HEK293 (cell line): ENCODE results near the gene KIRREL3.

Experiments used
- CTCF ChIA-PET: fragments of 350-600 bp; formaldehyde crosslinking; extraction: SDS; loops from one replicate; lab custom pipeline; 2021; ENCODE audit warnings: antibody characterized with exemption; lab: Yijun Ruan, JAX
- POLR2A ChIA-PET: fragments of 300-600 bp; formaldehyde crosslinking; extraction: SDS; loops from one replicate; lab custom pipeline; 2020; ENCODE audit warnings: antibody characterized with exemption, inconsistent platforms; lab: Yijun Ruan, JAX
- H3K27ac ChIP-seq: fragments of 200-500 bp; sonication (Bioruptor generic); 2 replicates; pipeline ENCODE4 v1.5.1; 2014; ENCODE audit warnings: low read depth, low read length, control low read depth, inconsistent platforms; ENCODE audit errors: extremely low read depth
- H3K36me3 ChIP-seq, 2 experiments: fragments of 200-500 bp in 1 of 2; sonication (Bioruptor generic) in 1 of 2; 1 replicate in 1 of 2; 2 replicates in 1 of 2; pipeline ENCODE4 v1.5.1; 2014 to 2017; ENCODE audit warnings: inconsistent platforms in 2 of 2, low read length in 2 of 2; ENCODE audit not compliant: control insufficient read depth in 2 of 2, insufficient read depth in 1 of 2
- H3K4me1 ChIP-seq: fragments of 200-500 bp; sonication (Bioruptor generic); 2 replicates; pipeline ENCODE4 v1.5.1; 2014; ENCODE audit warnings: mild to moderate bottlenecking, low read length, inconsistent platforms; ENCODE audit not compliant: control insufficient read depth, insufficient read depth
- H3K4me3 ChIP-seq: 2 replicates; pipeline ENCODE4 v1.5.1; 2011; ENCODE audit warnings: low read depth, mild to moderate bottlenecking, control low read depth, low read length, moderate library complexity
- H3K9me3 ChIP-seq: fragments of 200-500 bp; sonication (Bioruptor generic); 2 replicates; pipeline ENCODE4 v1.5.1; 2014; ENCODE audit warnings: low read depth, low read length, inconsistent platforms; ENCODE audit not compliant: control insufficient read depth, insufficient read depth
- INSM2 ChIP-seq: fragments of 450-650 bp; formaldehyde crosslinking; IDR thresholded peaks from 2 replicates; pipeline ENCODE4 v1.5.1; 2016; ENCODE audit warnings: missing biosample characterization, missing genetic modification characterization
- KLF1 ChIP-seq: fragments of 450-650 bp; formaldehyde crosslinking; IDR thresholded peaks from 2 replicates; pipeline ENCODE4 v1.5.1; 2016; ENCODE audit warnings: missing biosample characterization, missing genetic modification characterization
- KLF10 ChIP-seq: fragments of 450-650 bp; IDR thresholded peaks from 2 replicates; pipeline ENCODE4 v1.5.1; 2018; ENCODE audit warnings: missing biosample characterization, mild to moderate bottlenecking, missing genetic modification characterization
- KLF7 ChIP-seq: fragments of 450-650 bp; formaldehyde crosslinking; IDR thresholded peaks from 2 replicates; pipeline ENCODE4 v1.5.1; 2016; ENCODE audit warnings: missing biosample characterization, missing genetic modification characterization, borderline replicate concordance
- PRDM10 ChIP-seq: fragments of 450-650 bp; formaldehyde crosslinking; IDR thresholded peaks from 2 replicates; pipeline ENCODE4 v1.5.1; 2016; ENCODE audit warnings: missing biosample characterization, missing genetic modification characterization
- PRDM4 ChIP-seq: fragments of 450-650 bp; formaldehyde crosslinking; IDR thresholded peaks from 2 replicates; pipeline ENCODE4 v1.5.1; 2017; ENCODE audit warnings: missing biosample characterization, missing genetic modification characterization
- TSHZ1 ChIP-seq: fragments of 450-650 bp; formaldehyde crosslinking; IDR thresholded peaks from 2 replicates; pipeline ENCODE4 v1.5.1; 2016; ENCODE audit warnings: missing biosample characterization, missing genetic modification characterization, borderline replicate concordance
- ZBTB20 ChIP-seq: fragments of 450-650 bp; formaldehyde crosslinking; IDR thresholded peaks from 2 replicates; pipeline ENCODE4 v1.5.1; 2016; ENCODE audit warnings: missing biosample characterization, missing genetic modification characterization
- ZBTB26 ChIP-seq: fragments of 450-650 bp; formaldehyde crosslinking; optimal IDR thresholded peaks from 2 replicates; pipeline ENCODE3; 2016; ENCODE audit warnings: missing biosample characterization, mild to moderate bottlenecking, missing genetic modification characterization
- ZNF350 ChIP-seq: fragments of 450-650 bp; formaldehyde crosslinking; IDR thresholded peaks from 2 replicates; pipeline ENCODE4 v1.5.0; 2017; ENCODE audit warnings: missing biosample characterization, mild to moderate bottlenecking, missing genetic modification characterization
- ZNF596 ChIP-seq: fragments of 450-650 bp; IDR thresholded peaks from 2 replicates; pipeline ENCODE4 v1.5.0; 2018; ENCODE audit warnings: missing biosample characterization, mild to moderate bottlenecking, missing genetic modification characterization, moderate library complexity
- ZNF621 ChIP-seq: fragments of 450-650 bp; formaldehyde crosslinking; IDR thresholded peaks from 2 replicates; pipeline ENCODE4 v1.5.1; 2017; ENCODE audit warnings: missing biosample characterization, missing genetic modification characterization
- ZNF670 ChIP-seq: fragments of 450-650 bp; formaldehyde crosslinking; IDR thresholded peaks from 2 replicates; pipeline ENCODE4 v1.5.1; 2016; ENCODE audit warnings: missing biosample characterization, missing genetic modification characterization, low read depth
- ZNF785 ChIP-seq: fragments of 450-650 bp; formaldehyde crosslinking; IDR thresholded peaks from 2 replicates; pipeline ENCODE4 v1.5.1; 2016; ENCODE audit warnings: missing biosample characterization, missing genetic modification characterization

The KIRREL3 gene

GRCh38 chr11:126417091-126417862, 583.3 kb downstream of the KIRREL3 start:
- Histone ChIP-seq H3K4me1 (no peaks in the 10 kb centered on the region), H3K36me3 (peaks cover 0 to 7% of the 10 kb centered on the region in 2 experiments; a peak in 1 of 3 replicates), H3K27ac (no peak overlapping the region), H3K9me3 (no peaks in the 10 kb centered on the region), H3K4me3 (no peak overlapping the region)
- TF ChIP-seq ZNF670 = no peak
- TF ChIP-seq PRDM10 (tag by site-specific recombination) = peak; percentile 24; the same call in 1 of the 2 replicates
- TF ChIP-seq ZNF350 (tag by site-specific recombination) = no peak
- ChIA-PET CTCF (interaction anchor here (0.8 to 1.4 kb wide), 3 partner anchors 23 to 109 kb away, joined by 3 to 4 read pairs (median 3); no protein-coding TSS in a partner anchor), POLR2A (interaction anchor here (0.6 kb wide), 2 partner anchors 97 to 117 kb away, joined by 6 to 7 read pairs; no protein-coding TSS in a partner anchor)

DNA sequence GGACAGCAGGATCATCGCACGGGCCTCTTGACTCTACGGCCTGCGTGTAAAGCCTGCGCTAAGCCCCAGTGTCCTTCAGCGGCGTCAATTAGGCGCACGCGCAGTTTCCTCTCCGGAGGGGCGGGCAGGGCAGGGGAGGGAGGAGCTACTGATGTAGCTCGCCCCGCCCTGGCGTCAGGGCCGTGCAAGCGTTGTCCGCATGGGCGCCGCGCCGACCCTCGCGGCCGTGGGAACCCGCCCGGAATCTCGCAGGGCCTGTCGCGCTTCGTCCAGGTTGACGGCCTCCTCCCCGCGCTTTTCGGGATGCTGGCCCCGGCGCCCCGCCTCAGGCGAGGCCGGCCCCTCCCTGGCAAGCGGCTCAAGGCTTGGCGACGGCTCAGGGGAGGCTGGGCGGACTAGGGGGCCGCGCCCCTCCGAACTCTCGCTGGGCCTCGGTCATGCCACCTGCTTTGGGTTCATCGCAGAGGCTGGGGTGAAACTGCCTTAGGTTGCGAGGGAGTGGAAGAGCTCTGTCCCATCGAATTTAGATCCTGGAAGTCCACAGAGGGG, 584.0 kb downstream of the KIRREL3 start:
- Histone ChIP-seq H3K36me3 (peaks cover 0 to 9% of the 10 kb centered on the region in 2 experiments; a peak in 1 of 3 replicates), H3K4me1 (no peaks in the 10 kb centered on the region), H3K9me3 (no peaks in the 10 kb centered on the region), H3K27ac (no peak overlapping the region), H3K4me3 (no peak overlapping the region; the same call in 1 of the 2 replicates)
- CTCF ChIA-PET = interaction anchor here (1.1 to 1.4 kb wide), 2 partner anchors 24 to 64 kb away, joined by 3 to 4 read pairs; no protein-coding TSS in a partner anchor
- POLR2A ChIA-PET = interaction anchor here (0.6 kb wide), 2 partner anchors 97 to 117 kb away, joined by 6 to 7 read pairs; no protein-coding TSS in a partner anchor
- TF ChIP-seq ZNF596 (no peak), ZBTB26 (peak; percentile 53), PRDM4 (tag by site-specific recombination) (no peak), KLF1 (tag by site-specific recombination) (peak; percentile 53)

DNA sequence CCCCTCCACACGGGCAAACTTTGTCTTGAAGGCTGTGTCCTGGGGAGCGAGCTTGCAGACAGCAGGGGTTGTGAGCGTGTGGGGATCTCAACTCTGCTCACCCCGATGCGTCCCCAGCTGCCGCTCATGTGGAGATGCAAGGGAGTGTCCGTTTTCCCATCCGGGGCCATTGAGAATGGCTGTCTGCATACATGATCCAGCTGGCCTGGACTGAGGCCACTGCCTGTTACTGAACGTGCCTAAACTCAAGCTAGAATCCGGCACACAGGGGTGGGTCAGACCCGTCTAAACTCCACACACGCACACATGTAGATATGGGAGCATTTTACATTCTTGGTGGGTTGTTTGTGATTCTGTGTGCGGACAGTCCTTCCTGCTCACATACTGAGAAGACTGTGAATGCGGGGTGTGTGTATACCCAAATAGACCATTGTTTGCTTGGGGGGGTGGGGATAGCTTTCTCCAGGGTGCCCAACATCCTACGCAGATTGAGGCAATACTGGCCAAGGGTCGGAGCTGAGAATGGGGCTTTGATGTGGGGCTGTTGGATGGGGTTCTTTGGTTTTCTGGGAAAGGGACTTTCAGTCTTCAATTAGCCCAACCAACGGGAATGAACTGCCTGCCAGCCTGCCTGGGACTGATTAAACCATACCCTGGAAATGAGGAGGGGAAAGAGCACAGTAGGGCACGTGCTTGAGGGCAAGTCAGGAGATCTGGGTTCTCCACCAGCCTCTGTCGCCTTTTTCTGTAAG, 584.7 kb downstream of the KIRREL3 start:
- no peaks in the 10 kb centered on the region for H3K4me1 ChIP-seq
- TF ChIP-seq ZNF785 (tag by site-specific recombination) (no peak), ZNF621 (tag by site-specific recombination) (no peak), TSHZ1 (tag by site-specific recombination) (no peak), INSM2 (no peak), ZBTB20 (tag by site-specific recombination) (no peak), KLF7 (tag by site-specific recombination) (no peak), KLF10 (tag by site-specific recombination) (no peak)
- ChIA-PET CTCF (interaction anchor here (1.1 kb wide), 1 partner anchor 65 kb away, joined by 3 read pairs; no protein-coding TSS in a partner anchor), POLR2A (no interaction called here)
- H3K9me3 ChIP-seq = no peaks in the 10 kb centered on the region
- H3K27ac ChIP-seq = no peak overlapping the region
- peaks cover 0 to 9% of the 10 kb centered on the region in 2 experiments; a peak in 1 of 3 replicates for H3K36me3 ChIP-seq
- no peak overlapping the region for H3K4me3 ChIP-seq
